ENCODE measurements around the gene KCNB1. TPM values are rescaled to one million over a fixed set of nuclear protein-coding genes. Genes with fewer than 3 reads are reported as not detected.

The KCNB1 gene
- total RNA-seq, 1 donor from 2014 or later, result 0.41 TPM

- DNase-seq, result no peak
- no peak for ATAC-seq
- no peak for TF ChIP-seq CTCF (IDR thresholded peaks at IDR 0.05)
- intact Hi-C loops (cut with DNase I), result no loop called here
- Histone ChIP-seq H3K27ac (no peak overlapping the region), H3K27me3 (no peaks in the 10 kb centered on the region), H3K36me3 (no peaks in the 10 kb centered on the region), H3K4me1 (peaks cover under 1% of the 10 kb centered on the region), H3K4me3 (no peak overlapping the region), H3K9me3 (no peaks in the 10 kb centered on the region)
Observed at GRCh38 chr20:49405696-49406095, 76.8 kb downstream of the KCNB1 start.

- Histone ChIP-seq H3K9me3 (no peaks in the 10 kb centered on the region), H3K4me1 (peaks cover 4% of the 10 kb centered on the region), H3K27me3 (no peaks in the 10 kb centered on the region), H3K4me3 (no peak overlapping the region), H3K27ac (no peak overlapping the region), H3K36me3 (no peaks in the 10 kb centered on the region)
- no peak for TF ChIP-seq CTCF (IDR thresholded peaks at IDR 0.05)
- no peak for DNase-seq
- no peak for ATAC-seq
- intact Hi-C loops (cut with DNase I), result no loop called here
Observed at GRCh38 chr20:49405062-49405683, 77.3 kb downstream of the KCNB1 start.

- ATAC-seq (no peak), DNase-seq (no peak)
- no peak overlapping the region for H3K27ac ChIP-seq
- peaks cover 4% of the 10 kb centered on the region for H3K4me1 ChIP-seq
- H3K9me3 ChIP-seq, result no peaks in the 10 kb centered on the region
- no peak for TF ChIP-seq CTCF (IDR thresholded peaks at IDR 0.05)
- no peak overlapping the region for H3K4me3 ChIP-seq
- intact Hi-C loops (cut with DNase I), result no loop called here
- H3K27me3 ChIP-seq, result no peaks in the 10 kb centered on the region
- no peaks in the 10 kb centered on the region for H3K36me3 ChIP-seq
Observed at GRCh38 chr20:49404461-49404860, 78.0 kb downstream of the KCNB1 start.

- H3K4me1 ChIP-seq, result peaks cover 4% of the 10 kb centered on the region
- intact Hi-C loops (cut with DNase I), result no loop called here
- no peaks in the 10 kb centered on the region for H3K27me3 ChIP-seq
- no peak overlapping the region for H3K4me3 ChIP-seq
- DNase-seq (no peak), ATAC-seq (no peak)
- TF ChIP-seq CTCF (IDR thresholded peaks at IDR 0.05), result no peak
- no peak overlapping the region for H3K27ac ChIP-seq
- no peaks in the 10 kb centered on the region for H3K9me3 ChIP-seq
- no peaks in the 10 kb centered on the region for H3K36me3 ChIP-seq
Observed at GRCh38 chr20:49403911-49404310, 78.6 kb downstream of the KCNB1 start.

GRCh38 chr20:49403012-49403411, 79.5 kb downstream of the KCNB1 start:
- Histone ChIP-seq H3K36me3 (no peaks in the 10 kb centered on the region), H3K4me3 (no peak overlapping the region), H3K27ac (no peak overlapping the region), H3K27me3 (no peaks in the 10 kb centered on the region), H3K4me1 (peaks cover 4% of the 10 kb centered on the region), H3K9me3 (no peaks in the 10 kb centered on the region)
- intact Hi-C loops (cut with DNase I), result no loop called here
- no peak for ATAC-seq
- TF ChIP-seq CTCF (IDR thresholded peaks at IDR 0.05), result no peak
- no peak for DNase-seq

GRCh38 chr20:49400904-49401303, 81.6 kb downstream of the KCNB1 start:
- no peak overlapping the region for H3K4me3 ChIP-seq
- H3K27ac ChIP-seq, result no peak overlapping the region
- no peaks in the 10 kb centered on the region for H3K36me3 ChIP-seq
- peaks cover 4% of the 10 kb centered on the region for H3K4me1 ChIP-seq
- no peaks in the 10 kb centered on the region for H3K9me3 ChIP-seq
- intact Hi-C loops (cut with DNase I), result no loop called here
- H3K27me3 ChIP-seq, result no peaks in the 10 kb centered on the region
- TF ChIP-seq CTCF (IDR thresholded peaks at IDR 0.05), result no peak
- no peak for ATAC-seq
- DNase-seq, result no peak

Data from upper lobe of right lung (tissue), 1 donor.